Measurements from ENCODE around the gene RPS6KA2.

Gene RPS6KA2

GRCh38 chr6:166608774-166609173 is 18.3 kb downstream of the RPS6KA2 start:
- DNase-seq (ENCODE audit: insufficient read length, low spot score) (no peak), FAIRE-seq (no peak)
- TF ChIP-seq POLR2A (IDR thresholded peaks at IDR 0.05; ENCODE audit: low read depth, low read length), result no peak

- DNase-seq (ENCODE audit: insufficient read length, low spot score) (no peak), FAIRE-seq (no peak)
- no peak for TF ChIP-seq POLR2A (IDR thresholded peaks at IDR 0.05; ENCODE audit: low read depth, low read length)
Measured at GRCh38 chr6:166605752-166606151, 21.3 kb downstream of the RPS6KA2 start.

- no peak for FAIRE-seq
- no peak for TF ChIP-seq POLR2A (IDR thresholded peaks at IDR 0.05; ENCODE audit: low read depth, low read length)
- no peak for DNase-seq (ENCODE audit: insufficient read length, low spot score)
Measured at GRCh38 chr6:166604911-166605310, 22.1 kb downstream of the RPS6KA2 start.

GRCh38 chr6:166604328-166604727 is 22.7 kb downstream of the RPS6KA2 start:
- no peak for FAIRE-seq
- DNase-seq (ENCODE audit: insufficient read length, low spot score), result no peak

GRCh38 chr6:166603043-166603690 is 23.9 kb downstream of the RPS6KA2 start:
- TF ChIP-seq POLR2A (IDR thresholded peaks at IDR 0.05; ENCODE audit: low read depth, low read length), result no peak
- FAIRE-seq (no peak), DNase-seq (ENCODE audit: insufficient read length, low spot score) (no peak)

More at GRCh38 chr6:166604328-166604727, 22.7 kb downstream of the RPS6KA2 start:
- no peak for TF ChIP-seq POLR2A (IDR thresholded peaks at IDR 0.05; ENCODE audit: low read depth, low read length)

- DNase-seq (ENCODE audit: insufficient read length, low spot score) (no peak), FAIRE-seq (no peak)
- no peak for TF ChIP-seq POLR2A (IDR thresholded peaks at IDR 0.05; ENCODE audit: low read depth, low read length)
Measured at GRCh38 chr6:166601956-166602355, 25.1 kb downstream of the RPS6KA2 start.

- FAIRE-seq (no peak), DNase-seq (ENCODE audit: insufficient read length, low spot score) (no peak)
- no peak for TF ChIP-seq POLR2A (IDR thresholded peaks at IDR 0.05; ENCODE audit: low read depth, low read length)
Measured at GRCh38 chr6:166600931-166601330, 26.1 kb downstream of the RPS6KA2 start.

GRCh38 chr6:166599205-166599604 is 27.8 kb downstream of the RPS6KA2 start:
- TF ChIP-seq POLR2A (IDR thresholded peaks at IDR 0.05; ENCODE audit: low read depth, low read length), result no peak
- FAIRE-seq, result no peak
- DNase-seq (ENCODE audit: insufficient read length, low spot score), result no peak

- FAIRE-seq, result no peak
Measured at GRCh38 chr6:166598441-166599138, 28.5 kb downstream of the RPS6KA2 start.

GRCh38 chr6:166597711-166598440 is 29.2 kb downstream of the RPS6KA2 start:
- FAIRE-seq (no peak), DNase-seq (ENCODE audit: insufficient read length, low spot score) (no peak)
- TF ChIP-seq POLR2A (IDR thresholded peaks at IDR 0.05; ENCODE audit: low read depth, low read length), result no peak

More at GRCh38 chr6:166598441-166599138, 28.5 kb downstream of the RPS6KA2 start:
- TF ChIP-seq POLR2A (IDR thresholded peaks at IDR 0.05; ENCODE audit: low read depth, low read length), result no peak
- peak; percentile 49 for DNase-seq (ENCODE audit: insufficient read length, low spot score)

GRCh38 chr6:166596776-166597507 is 30.1 kb downstream of the RPS6KA2 start:
- DNase-seq (ENCODE audit: insufficient read length, low spot score), result no peak
- no peak for TF ChIP-seq POLR2A (IDR thresholded peaks at IDR 0.05; ENCODE audit: low read depth, low read length)
- FAIRE-seq, result no peak

- no peak for TF ChIP-seq POLR2A (IDR thresholded peaks at IDR 0.05; ENCODE audit: low read depth, low read length)
Measured at GRCh38 chr6:166595949-166596348, 31.1 kb downstream of the RPS6KA2 start.

GRCh38 chr6:166595061-166595780 is 31.8 kb downstream of the RPS6KA2 start:
- DNase-seq (ENCODE audit: insufficient read length, low spot score) (no peak), FAIRE-seq (no peak)
- TF ChIP-seq POLR2A (IDR thresholded peaks at IDR 0.05; ENCODE audit: low read depth, low read length), result no peak

More at GRCh38 chr6:166595949-166596348, 31.1 kb downstream of the RPS6KA2 start:
- FAIRE-seq, result no peak
- no peak for DNase-seq (ENCODE audit: insufficient read length, low spot score)
